GM23338 (cell line): ENCODE measurements around the gene PSMG4. TPM values are rescaled to one million over a fixed set of nuclear protein-coding genes. Genes with fewer than 3 reads are reported as not detected.

ENCODE experiments used
- ATAC-seq: fragments of 200-7000 bp; cut with Tn5 transposase; 3 replicates; pipeline ENCODE4 v1.9.1; 2020
- DNase-seq: peaks from one replicate; pipeline ENCODE4 v3.0.0-alpha.2; 2015; ENCODE audit warnings: low spot score
- H2AFZ ChIP-seq: fragments of 200-600 bp; sonication (generic); 2 replicates; pipeline ENCODE4 v1.8.0; 2016; ENCODE audit warnings: antibody characterized with exemption, mild to moderate bottlenecking, moderate library complexity
- H3F3A ChIP-seq: fragments of 200-600 bp; sonication (generic); replicated peaks from 2 replicates; pipeline ENCODE4 v1.8.0; 2017; ENCODE audit warnings: antibody characterized with exemption, mixed run types, low read depth
- H3K27ac ChIP-seq: fragments of 200-600 bp; sonication (generic); 2 replicates; pipeline ENCODE4 v1.6.1; 2016; ENCODE audit warnings: low read depth
- H3K27me3 ChIP-seq: fragments of 200-600 bp; sonication (generic); 2 replicates; pipeline ENCODE4 v1.8.0; 2016; ENCODE audit warnings: mild to moderate bottlenecking, mixed run types, moderate library complexity; ENCODE audit not compliant: insufficient read depth
- H3K36me3 ChIP-seq: fragments of 200-600 bp; sonication (generic); 2 replicates; pipeline ENCODE4 v1.8.0; 2016; ENCODE audit warnings: mild to moderate bottlenecking; ENCODE audit not compliant: insufficient read depth
- H3K4me1 ChIP-seq: fragments of 200-600 bp; sonication (generic); 2 replicates; pipeline ENCODE4 v1.8.0; 2016; ENCODE audit warnings: mild to moderate bottlenecking, moderate library complexity; ENCODE audit not compliant: insufficient read depth
- H3K4me2 ChIP-seq: fragments of 200-600 bp; sonication (generic); 2 replicates; pipeline ENCODE4 v1.7.1; 2017; ENCODE audit warnings: mixed run types
- H3K4me3 ChIP-seq: fragments of 200-600 bp; sonication (generic); 2 replicates; pipeline ENCODE4 v1.6.1; 2016; ENCODE audit warnings: mixed run types
- H3K79me2 ChIP-seq: fragments of 200-600 bp; sonication (generic); replicated peaks from 2 replicates; pipeline ENCODE4 v1.8.0; 2017; ENCODE audit warnings: mild to moderate bottlenecking; ENCODE audit not compliant: insufficient read depth
- H3K9me2 ChIP-seq: fragments of 200-600 bp; sonication (generic); 2 replicates; pipeline ENCODE4 v1.8.0; 2017; ENCODE audit not compliant: insufficient read depth
- H4K20me1 ChIP-seq: fragments of 200-600 bp; sonication (generic); replicated peaks from 2 replicates; pipeline ENCODE4 v1.8.0; 2017; ENCODE audit warnings: mild to moderate bottlenecking; ENCODE audit not compliant: insufficient read depth
- H3K27ac Mint-ChIP-seq: 2 replicates; pipeline ENCODE4 v1.8.0; 2020; ENCODE audit warnings: inconsistent platforms, mild to moderate bottlenecking, moderate library complexity, mixed read lengths
- H3K27me3 Mint-ChIP-seq: 3 replicates; pipeline ENCODE4 v1.8.0; 2022; ENCODE audit warnings: low read depth, mild to moderate bottlenecking, moderate library complexity, mixed read lengths, inconsistent platforms; ENCODE audit not compliant: insufficient read depth, poor library complexity
- H3K36me3 Mint-ChIP-seq: 3 replicates; pipeline ENCODE4 v1.8.0; 2021; ENCODE audit warnings: low read depth, mild to moderate bottlenecking, inconsistent platforms, moderate library complexity, mixed read lengths
- H3K4me1 Mint-ChIP-seq: 3 replicates; pipeline ENCODE4 v1.8.0; 2020; ENCODE audit warnings: mild to moderate bottlenecking, inconsistent platforms, mixed read lengths
- H3K4me3 Mint-ChIP-seq: 3 replicates; pipeline ENCODE4 v1.8.0; 2021; ENCODE audit warnings: moderate library complexity, mild to moderate bottlenecking, inconsistent platforms, mixed read lengths
- H3K9me3 Mint-ChIP-seq: 3 replicates; pipeline ENCODE4 v1.8.0; 2020; ENCODE audit warnings: moderate library complexity, mild to moderate bottlenecking, inconsistent platforms, mixed read lengths
- CREB1 ChIP-seq: fragments of 250-450 bp; sonication (Bioruptor Pico); IDR thresholded peaks from 2 replicates; pipeline ENCODE4 v1.5.0; 2020; ENCODE audit warnings: low read depth, mild to moderate bottlenecking, moderate library complexity
- EZH2phosphoT487 ChIP-seq: fragments of 200-600 bp; sonication (generic); IDR thresholded peaks from one replicate; pipeline ENCODE4 v1.8.1; 2018; ENCODE audit warnings: antibody characterized with exemption; ENCODE audit not compliant: unreplicated experiment
- JUNB ChIP-seq: IDR thresholded peaks from one replicate; pipeline ENCODE4 v1.6.1; 2016; ENCODE audit warnings: antibody characterized with exemption; ENCODE audit not compliant: unreplicated experiment
- NANOG ChIP-seq: IDR thresholded peaks from 2 replicates; pipeline ENCODE4 v1.6.1; 2016; ENCODE audit warnings: antibody characterized with exemption, borderline replicate concordance
- POLR2AphosphoS5 ChIP-seq: IDR thresholded peaks from 2 replicates; pipeline ENCODE4 v1.6.1; 2016; ENCODE audit warnings: antibody characterized with exemption, low read depth
- ZNF331 ChIP-seq: fragments of 250-450 bp; sonication (Bioruptor Pico); IDR thresholded peaks from 2 replicates; pipeline ENCODE4 v1.5.0; 2020; ENCODE audit warnings: low read depth, mild to moderate bottlenecking, moderate library complexity
- polyA plus RNA-seq: library from polyadenylated mRNA; unstranded; fragments of >200 nt; fragmentation: Nextera tagmentation; extraction: Ambion mirVana; gene quantifications from 2 replicates; pipeline ENCODE4 v1.2.1, GENCODE V29; 2016
- total RNA-seq: library from RNA; depleted of rRNA; stranded (reverse); fragments of >200 nt; shearing (Covaris generic); gene quantifications from 2 replicates; pipeline ENCODE4 v1.2.3, GENCODE V29; 2014
- TF ChIP-seq, protein P1 (sequence below): fragments of 250-450 bp; sonication (Bioruptor Pico); IDR thresholded peaks from 2 replicates; pipeline ENCODE4 v1.5.0; 2020; ENCODE audit warnings: mild to moderate bottlenecking, moderate library complexity
- TF ChIP-seq, protein P2 (sequence below): IDR thresholded peaks from one replicate; pipeline ENCODE4 v1.6.1; 2018; ENCODE audit warnings: antibody characterized with exemption; ENCODE audit not compliant: unreplicated experiment
- TF ChIP-seq, protein P3 (sequence below), 2 experiments: fragments of 200-600 bp in 1 of 2; sonication (generic) in 1 of 2; conservative IDR thresholded peaks; 2 replicates each; pipeline versions ENCODE4 v1.5.1 to v1.6.1; 2016 to 2017; ENCODE audit warnings: antibody characterized with exemption in 2 of 2, low read depth in 2 of 2, mild to moderate bottlenecking in 2 of 2, moderate library complexity in 1 of 2
- TF ChIP-seq, protein P4 (sequence below): IDR thresholded peaks from 2 replicates; pipeline ENCODE4 v1.6.1; 2016; ENCODE audit warnings: antibody characterized with exemption

PSMG4 gene
- total and polyA plus RNA-seq, 2 experiments from 2014 or later: 37.2 to 168 TPM

DNA sequence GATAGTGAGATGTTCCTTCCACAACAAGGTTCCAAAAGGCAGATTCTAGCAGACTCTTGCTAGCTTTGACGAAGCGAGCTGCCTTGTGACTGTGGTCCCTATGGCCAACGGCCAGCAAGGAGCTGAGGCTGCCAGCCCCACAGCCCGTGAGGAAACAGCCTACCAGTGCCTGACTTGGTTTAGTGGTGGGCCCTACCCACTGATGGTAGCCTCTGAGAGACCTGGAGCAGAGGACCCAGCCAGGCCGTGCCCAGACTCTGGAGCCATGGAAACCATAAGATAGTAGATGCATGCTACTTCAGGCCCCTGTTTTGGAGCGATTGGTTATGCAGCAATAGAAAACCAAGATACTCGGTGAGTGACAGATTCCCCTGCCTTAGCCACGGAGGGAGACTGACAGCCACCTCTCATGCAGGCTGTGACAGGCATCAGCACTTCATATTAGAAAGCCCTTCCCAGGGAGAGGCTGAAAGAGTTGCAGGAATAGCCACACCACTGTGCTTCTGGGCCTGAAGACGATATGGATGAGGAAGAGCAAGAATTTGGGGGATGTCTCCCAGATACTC, 19.2 kb downstream of the PSMG4 start:
- peaks cover 40% of the 10 kb centered on the region for H3K36me3 Mint-ChIP-seq
- H3K4me1 ChIP-seq: peaks cover 19% of the 10 kb centered on the region
- H3K27ac Mint-ChIP-seq: no peak overlapping the region
- H3K9me3 Mint-ChIP-seq: no peaks in the 10 kb centered on the region
- DNase-seq (no peak), ATAC-seq (no peak)
- no peak overlapping the region for H3K4me3 ChIP-seq
- H3K4me2 ChIP-seq: no peak overlapping the region
- no peaks in the 10 kb centered on the region for H3K9me2 ChIP-seq
- no peaks in the 10 kb centered on the region; the same call in 1 of the 2 replicates for H3K79me2 ChIP-seq
- H4K20me1 ChIP-seq: no peaks in the 10 kb centered on the region; the same call in 1 of the 2 replicates
- no peaks in the 10 kb centered on the region for H3K27me3 ChIP-seq
- H2AFZ ChIP-seq: no peak overlapping the region
- no peak overlapping the region for H3K27ac ChIP-seq
- TF ChIP-seq, protein P1, sequence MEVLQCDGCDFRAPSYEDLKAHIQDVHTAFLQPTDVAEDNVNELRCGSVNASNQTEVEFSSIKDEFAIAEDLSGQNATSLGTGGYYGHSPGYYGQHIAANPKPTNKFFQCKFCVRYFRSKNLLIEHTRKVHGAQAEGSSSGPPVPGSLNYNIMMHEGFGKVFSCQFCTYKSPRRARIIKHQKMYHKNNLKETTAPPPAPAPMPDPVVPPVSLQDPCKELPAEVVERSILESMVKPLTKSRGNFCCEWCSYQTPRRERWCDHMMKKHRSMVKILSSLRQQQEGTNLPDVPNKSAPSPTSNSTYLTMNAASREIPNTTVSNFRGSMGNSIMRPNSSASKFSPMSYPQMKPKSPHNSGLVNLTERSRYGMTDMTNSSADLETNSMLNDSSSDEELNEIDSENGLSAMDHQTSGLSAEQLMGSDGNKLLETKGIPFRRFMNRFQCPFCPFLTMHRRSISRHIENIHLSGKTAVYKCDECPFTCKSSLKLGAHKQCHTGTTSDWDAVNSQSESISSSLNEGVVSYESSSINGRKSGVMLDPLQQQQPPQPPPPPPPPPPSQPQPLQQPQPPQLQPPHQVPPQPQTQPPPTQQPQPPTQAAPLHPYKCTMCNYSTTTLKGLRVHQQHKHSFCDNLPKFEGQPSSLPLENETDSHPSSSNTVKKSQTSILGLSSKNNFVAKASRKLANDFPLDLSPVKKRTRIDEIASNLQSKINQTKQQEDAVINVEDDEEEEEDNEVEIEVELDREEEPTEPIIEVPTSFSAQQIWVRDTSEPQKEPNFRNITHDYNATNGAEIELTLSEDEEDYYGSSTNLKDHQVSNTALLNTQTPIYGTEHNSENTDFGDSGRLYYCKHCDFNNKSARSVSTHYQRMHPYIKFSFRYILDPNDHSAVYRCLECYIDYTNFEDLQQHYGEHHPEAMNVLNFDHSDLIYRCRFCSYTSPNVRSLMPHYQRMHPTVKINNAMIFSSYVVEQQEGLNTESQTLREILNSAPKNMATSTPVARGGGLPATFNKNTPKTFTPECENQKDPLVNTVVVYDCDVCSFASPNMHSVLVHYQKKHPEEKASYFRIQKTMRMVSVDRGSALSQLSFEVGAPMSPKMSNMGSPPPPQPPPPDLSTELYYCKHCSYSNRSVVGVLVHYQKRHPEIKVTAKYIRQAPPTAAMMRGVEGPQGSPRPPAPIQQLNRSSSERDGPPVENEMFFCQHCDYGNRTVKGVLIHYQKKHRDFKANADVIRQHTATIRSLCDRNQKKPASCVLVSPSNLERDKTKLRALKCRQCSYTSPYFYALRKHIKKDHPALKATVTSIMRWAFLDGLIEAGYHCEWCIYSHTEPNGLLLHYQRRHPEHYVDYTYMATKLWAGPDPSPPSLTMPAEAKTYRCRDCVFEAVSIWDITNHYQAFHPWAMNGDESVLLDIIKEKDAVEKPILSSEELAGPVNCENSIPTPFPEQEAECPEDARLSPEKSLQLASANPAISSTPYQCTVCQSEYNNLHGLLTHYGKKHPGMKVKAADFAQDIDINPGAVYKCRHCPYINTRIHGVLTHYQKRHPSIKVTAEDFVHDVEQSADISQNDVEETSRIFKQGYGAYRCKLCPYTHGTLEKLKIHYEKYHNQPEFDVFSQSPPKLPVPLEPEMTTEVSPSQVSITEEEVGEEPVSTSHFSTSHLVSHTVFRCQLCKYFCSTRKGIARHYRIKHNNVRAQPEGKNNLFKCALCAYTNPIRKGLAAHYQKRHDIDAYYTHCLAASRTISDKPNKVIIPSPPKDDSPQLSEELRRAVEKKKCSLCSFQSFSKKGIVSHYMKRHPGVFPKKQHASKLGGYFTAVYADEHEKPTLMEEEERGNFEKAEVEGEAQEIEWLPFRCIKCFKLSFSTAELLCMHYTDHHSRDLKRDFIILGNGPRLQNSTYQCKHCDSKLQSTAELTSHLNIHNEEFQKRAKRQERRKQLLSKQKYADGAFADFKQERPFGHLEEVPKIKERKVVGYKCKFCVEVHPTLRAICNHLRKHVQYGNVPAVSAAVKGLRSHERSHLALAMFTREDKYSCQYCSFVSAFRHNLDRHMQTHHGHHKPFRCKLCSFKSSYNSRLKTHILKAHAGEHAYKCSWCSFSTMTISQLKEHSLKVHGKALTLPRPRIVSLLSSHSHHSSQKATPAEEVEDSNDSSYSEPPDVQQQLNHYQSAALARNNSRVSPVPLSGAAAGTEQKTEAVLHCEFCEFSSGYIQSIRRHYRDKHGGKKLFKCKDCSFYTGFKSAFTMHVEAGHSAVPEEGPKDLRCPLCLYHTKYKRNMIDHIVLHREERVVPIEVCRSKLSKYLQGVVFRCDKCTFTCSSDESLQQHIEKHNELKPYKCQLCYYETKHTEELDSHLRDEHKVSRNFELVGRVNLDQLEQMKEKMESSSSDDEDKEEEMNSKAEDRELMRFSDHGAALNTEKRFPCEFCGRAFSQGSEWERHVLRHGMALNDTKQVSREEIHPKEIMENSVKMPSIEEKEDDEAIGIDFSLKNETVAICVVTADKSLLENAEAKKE (CRISPR knock-in tag): no peak
- TF ChIP-seq, protein P2, sequence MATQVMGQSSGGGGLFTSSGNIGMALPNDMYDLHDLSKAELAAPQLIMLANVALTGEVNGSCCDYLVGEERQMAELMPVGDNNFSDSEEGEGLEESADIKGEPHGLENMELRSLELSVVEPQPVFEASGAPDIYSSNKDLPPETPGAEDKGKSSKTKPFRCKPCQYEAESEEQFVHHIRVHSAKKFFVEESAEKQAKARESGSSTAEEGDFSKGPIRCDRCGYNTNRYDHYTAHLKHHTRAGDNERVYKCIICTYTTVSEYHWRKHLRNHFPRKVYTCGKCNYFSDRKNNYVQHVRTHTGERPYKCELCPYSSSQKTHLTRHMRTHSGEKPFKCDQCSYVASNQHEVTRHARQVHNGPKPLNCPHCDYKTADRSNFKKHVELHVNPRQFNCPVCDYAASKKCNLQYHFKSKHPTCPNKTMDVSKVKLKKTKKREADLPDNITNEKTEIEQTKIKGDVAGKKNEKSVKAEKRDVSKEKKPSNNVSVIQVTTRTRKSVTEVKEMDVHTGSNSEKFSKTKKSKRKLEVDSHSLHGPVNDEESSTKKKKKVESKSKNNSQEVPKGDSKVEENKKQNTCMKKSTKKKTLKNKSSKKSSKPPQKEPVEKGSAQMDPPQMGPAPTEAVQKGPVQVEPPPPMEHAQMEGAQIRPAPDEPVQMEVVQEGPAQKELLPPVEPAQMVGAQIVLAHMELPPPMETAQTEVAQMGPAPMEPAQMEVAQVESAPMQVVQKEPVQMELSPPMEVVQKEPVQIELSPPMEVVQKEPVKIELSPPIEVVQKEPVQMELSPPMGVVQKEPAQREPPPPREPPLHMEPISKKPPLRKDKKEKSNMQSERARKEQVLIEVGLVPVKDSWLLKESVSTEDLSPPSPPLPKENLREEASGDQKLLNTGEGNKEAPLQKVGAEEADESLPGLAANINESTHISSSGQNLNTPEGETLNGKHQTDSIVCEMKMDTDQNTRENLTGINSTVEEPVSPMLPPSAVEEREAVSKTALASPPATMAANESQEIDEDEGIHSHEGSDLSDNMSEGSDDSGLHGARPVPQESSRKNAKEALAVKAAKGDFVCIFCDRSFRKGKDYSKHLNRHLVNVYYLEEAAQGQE: no peak
- TF ChIP-seq CREB1 (CRISPR knock-in tag): no peak
- TF ChIP-seq EZH2phosphoT487: no peak
- no peak for TF ChIP-seq POLR2AphosphoS5
- no peak for TF ChIP-seq JUNB
- no peak for TF ChIP-seq ZNF331 (CRISPR knock-in tag)
- no peak for TF ChIP-seq NANOG
- TF ChIP-seq, protein P3, sequence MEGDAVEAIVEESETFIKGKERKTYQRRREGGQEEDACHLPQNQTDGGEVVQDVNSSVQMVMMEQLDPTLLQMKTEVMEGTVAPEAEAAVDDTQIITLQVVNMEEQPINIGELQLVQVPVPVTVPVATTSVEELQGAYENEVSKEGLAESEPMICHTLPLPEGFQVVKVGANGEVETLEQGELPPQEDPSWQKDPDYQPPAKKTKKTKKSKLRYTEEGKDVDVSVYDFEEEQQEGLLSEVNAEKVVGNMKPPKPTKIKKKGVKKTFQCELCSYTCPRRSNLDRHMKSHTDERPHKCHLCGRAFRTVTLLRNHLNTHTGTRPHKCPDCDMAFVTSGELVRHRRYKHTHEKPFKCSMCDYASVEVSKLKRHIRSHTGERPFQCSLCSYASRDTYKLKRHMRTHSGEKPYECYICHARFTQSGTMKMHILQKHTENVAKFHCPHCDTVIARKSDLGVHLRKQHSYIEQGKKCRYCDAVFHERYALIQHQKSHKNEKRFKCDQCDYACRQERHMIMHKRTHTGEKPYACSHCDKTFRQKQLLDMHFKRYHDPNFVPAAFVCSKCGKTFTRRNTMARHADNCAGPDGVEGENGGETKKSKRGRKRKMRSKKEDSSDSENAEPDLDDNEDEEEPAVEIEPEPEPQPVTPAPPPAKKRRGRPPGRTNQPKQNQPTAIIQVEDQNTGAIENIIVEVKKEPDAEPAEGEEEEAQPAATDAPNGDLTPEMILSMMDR (conservative IDR thresholded peaks at IDR 0.05; ENCODE audit: low read depth in 2 of 2): no peak
- TF ChIP-seq, protein P4, sequence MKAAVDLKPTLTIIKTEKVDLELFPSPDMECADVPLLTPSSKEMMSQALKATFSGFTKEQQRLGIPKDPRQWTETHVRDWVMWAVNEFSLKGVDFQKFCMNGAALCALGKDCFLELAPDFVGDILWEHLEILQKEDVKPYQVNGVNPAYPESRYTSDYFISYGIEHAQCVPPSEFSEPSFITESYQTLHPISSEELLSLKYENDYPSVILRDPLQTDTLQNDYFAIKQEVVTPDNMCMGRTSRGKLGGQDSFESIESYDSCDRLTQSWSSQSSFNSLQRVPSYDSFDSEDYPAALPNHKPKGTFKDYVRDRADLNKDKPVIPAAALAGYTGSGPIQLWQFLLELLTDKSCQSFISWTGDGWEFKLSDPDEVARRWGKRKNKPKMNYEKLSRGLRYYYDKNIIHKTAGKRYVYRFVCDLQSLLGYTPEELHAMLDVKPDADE: no peak
- H3K4me1 Mint-ChIP-seq: peaks cover 28% of the 10 kb centered on the region
- H3K36me3 ChIP-seq: no peaks in the 10 kb centered on the region
- peaks cover 25% of the 10 kb centered on the region for H3F3A ChIP-seq
- peaks cover 15% of the 10 kb centered on the region for H3K27me3 Mint-ChIP-seq
- H3K4me3 Mint-ChIP-seq: no peak overlapping the region
